HG03159 (cell line): ENCODE data around the gene LINC01488.

Experiments used
- ATAC-seq: cut with Tn5 transposase; IDR thresholded peaks from one replicate; pipeline ENCODE4 v1.9.1; 2021; ENCODE audit warnings: mild to moderate bottlenecking, moderate library complexity; ENCODE audit not compliant: unreplicated experiment

Gene LINC01488

GRCh38 chr11:69542314-69543168, 61.1 kb downstream of the LINC01488 start:
- ATAC-seq = no peak
